ENCODE measurements around the gene HNRNPUL1. TPM values are rescaled to one million over a fixed set of nuclear protein-coding genes. Genes with fewer than 3 reads are reported as not detected.
A peak's percentile ranks its signal among the peaks of the same experiment; 100 is the strongest.

HNRNPUL1 gene
- total RNA-seq, 1 donor from 2014 or later, result 131 TPM

DNA sequence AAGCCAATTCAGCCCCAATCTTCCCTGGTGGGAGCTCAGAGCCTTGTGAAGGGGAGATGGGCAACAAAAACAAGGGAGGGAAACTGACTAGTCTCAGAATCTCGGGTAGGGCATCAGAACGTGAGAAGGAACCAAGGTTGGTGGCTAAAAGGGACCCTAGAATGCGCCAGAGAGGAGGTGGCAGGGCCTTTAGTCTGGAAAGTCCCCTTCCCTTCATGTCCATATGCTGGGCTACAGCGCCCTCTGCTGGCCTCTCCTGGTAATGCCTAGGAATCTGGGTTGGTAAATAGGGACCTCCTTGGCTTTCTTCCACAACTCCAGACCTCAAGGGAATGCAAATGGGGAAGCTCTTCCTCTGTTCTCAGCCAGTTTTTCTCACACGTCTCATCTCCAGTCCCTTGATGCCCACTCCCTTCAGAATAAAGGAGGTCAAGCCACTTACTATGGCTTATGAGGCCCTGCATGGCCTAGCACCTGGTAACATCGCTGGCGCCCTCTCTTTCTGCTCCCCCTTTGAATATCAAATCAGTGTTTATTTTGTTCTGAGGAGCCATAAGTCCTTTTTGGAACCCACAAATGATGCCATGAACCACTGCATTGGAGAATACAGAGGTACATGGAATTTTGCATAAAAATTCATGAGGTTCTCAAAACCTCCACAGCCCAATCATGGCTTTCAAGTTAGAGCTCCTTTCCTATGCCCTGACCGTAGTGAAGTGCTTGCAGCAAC lies 44.4 kb downstream of the HNRNPUL1 start:
- peak; percentile 82 for DNase-seq (ENCODE audit: low read depth)

DNA sequence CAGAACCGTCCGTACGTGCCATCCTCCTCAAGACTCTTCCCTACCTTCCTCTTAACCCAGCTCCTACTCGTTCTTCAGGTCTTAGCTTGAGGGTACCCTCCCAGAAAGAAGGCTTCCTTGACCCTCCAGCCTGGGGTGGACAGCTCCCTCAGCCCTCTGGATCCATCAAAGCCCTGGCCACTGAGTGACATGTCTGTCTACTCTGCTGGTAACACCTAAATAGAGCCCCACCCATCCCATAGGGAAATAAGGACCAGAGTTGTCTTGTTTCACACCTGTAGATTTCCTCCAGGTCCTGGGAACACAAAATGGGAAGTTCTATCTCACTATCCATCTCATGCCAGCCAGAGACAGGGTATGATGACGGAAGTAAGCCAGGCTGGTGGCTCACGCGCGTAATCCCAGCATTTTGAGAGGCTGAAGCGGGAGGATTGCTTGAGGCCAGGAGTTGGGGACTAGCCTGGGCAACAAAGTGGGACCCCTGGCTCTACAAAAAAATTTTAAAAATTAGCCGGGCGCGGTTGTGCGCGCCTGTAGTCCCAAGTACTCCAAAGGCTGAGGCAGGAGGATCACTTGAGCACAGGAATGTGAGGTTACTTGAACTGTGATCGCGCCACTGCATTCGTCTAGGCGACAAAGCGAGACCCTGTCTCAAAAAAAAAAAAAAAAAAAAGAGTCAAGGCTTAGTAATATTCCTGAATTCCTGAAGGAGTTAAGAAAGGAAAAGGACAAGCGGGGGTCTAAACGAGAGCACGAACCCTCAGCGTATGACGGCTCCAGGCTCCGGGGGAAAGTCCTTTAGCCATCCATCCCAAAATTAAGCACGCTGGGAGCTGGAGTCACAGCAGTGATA lies 45.2 kb downstream of the HNRNPUL1 start:
- peak; percentile 25 for DNase-seq (ENCODE audit: low read depth)

DNA sequence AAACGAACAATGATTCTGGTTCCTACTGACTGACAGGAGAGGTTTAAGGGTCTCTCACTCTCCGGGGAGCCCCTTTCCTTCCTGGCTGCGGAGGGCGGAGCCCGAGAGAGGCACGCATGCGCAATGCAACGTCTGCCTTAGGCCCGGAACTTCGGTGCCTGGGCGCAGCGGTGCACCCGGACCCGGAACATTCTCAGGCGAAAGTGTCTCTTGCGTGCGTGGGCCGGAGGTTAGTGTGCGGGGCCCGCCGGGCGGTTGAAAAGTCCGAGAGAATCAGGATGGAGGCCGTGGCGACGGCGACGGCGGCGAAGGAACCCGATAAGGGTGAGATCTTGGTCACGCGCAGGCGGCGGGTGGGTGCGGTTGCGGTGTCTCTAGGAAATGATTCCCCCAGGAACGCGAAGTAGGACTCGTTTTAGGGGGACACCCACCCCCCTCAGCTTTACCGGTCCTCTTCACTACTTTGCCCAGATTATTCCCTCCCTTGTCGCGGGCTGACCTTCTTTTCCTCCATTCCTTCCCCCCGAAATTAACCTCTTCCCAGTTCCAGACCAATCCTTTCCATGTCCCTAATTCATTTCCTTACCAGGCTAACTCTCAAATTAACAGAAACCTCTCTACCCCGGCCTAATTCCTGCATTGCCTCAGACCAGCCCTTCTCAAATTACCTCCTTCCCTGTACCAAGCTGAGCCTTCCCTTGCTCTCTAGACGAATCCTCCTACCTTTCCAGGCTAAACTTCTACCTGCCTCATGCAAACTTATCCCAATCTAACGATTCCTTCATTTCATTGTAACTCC lies 46.1 kb downstream of the HNRNPUL1 start, which contains the start of gene CCDC97:
CCDC97 (plus strand) TSS at position 140 of the 799 bp plus-strand sequence; CDS start at position 279, 139 bp downstream.
- DNase-seq (ENCODE audit: low read depth), result peak; percentile 62

DNA sequence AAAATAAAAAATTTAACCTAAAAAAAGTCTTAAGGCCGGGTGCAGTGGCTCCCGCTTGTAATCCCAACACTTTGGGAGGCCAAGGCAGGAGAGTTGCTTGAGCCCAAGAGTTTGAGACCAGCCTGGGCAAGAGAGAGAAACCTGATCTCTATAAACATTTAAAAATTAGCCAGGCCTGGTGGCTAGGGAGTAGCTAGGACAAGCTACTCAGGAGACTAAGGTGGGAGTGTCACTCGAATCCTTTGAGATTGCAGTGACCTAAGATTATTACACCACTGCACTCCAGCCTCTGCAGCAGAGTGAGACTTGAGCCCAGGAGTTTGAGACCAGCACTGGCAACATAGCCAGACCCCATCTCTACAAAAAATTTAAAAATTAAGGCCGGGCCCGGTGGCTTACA lies 46.9 kb downstream of the HNRNPUL1 start:
- DNase-seq (ENCODE audit: low read depth), result peak; percentile 13

DNA sequence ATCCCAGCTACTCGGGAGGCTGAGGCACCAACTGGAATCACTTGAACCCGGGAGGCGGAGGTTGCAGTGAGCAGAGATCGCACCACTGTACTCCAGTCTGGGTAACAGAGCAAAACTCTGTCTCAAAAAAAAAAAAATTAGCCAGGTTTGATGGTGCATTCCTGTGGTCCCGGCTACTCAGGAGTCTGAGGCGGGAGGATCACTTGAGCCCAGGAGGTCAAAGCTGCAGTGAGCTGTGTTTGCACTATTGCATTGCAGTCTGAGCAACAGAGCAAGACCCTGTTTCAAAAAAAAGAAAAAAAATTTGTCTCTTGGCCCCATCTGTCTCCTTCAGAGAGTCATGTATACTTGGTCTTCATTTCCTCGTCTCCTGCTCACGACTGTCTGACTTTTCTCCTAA lies 47.4 kb downstream of the HNRNPUL1 start:
- DNase-seq (ENCODE audit: low read depth), result no peak

DNA sequence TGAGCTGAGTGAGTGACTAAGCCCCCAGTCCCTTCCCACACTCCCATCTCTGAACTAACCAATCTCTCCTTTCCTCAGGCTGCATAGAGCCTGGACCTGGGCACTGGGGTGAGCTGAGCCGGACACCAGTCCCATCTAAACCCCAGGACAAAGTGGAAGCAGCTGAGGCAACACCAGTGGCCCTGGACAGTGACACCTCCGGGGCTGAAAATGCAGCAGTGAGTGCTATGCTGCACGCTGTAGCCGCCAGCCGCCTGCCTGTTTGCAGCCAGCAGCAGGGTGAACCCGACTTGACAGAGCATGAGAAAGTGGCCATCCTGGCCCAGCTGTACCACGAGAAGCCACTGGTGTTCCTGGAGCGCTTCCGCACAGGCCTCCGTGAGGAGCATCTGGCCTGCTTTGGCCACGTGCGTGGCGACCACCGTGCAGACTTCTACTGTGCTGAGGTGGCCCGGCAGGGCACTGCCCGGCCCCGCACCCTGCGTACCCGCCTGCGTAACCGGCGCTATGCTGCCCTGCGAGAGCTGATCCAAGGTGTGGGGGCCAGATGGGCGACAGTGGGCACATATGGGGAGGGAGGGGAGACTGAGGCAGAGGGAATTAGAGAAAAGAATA lies 52.2 kb downstream of the HNRNPUL1 start:
- no peak for DNase-seq (ENCODE audit: low read depth)

DNA sequence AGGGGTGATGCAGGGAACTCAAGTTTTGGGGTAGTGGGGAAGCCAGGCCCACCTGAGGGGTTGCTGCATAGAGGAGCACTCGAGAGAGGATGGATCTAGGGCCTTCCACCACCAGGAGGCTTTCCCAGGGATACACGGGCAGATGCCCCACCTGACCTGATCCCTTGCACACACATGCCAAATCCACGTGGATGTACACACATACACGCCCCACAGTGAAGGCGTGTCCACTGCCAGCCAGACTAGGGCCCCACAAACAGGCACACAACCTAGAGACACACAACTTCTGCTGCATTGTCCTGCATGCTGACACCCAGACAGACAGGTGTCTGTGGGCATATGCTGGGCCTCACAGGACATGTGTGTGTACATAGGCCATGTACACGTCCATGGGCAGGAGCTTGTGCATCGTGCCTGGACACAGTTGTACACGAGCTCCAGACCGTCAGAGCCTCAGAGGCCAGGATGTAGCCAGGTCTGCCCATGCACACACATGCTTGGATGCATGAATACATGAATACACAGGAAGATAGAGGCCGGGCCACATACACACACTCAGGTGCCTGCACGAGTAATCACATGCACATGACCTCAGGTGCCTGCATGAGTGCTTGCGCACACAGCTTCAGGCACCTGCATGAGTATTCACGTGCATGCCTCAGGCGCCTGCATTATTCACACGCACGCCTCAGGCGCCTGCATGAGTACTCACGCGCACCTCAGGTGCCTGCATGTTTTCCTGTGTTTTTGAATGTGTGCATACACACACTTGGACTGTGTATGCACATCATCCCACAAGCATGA lies 54.7 kb downstream of the HNRNPUL1 start:
- DNase-seq (ENCODE audit: low read depth), result no peak

DNA sequence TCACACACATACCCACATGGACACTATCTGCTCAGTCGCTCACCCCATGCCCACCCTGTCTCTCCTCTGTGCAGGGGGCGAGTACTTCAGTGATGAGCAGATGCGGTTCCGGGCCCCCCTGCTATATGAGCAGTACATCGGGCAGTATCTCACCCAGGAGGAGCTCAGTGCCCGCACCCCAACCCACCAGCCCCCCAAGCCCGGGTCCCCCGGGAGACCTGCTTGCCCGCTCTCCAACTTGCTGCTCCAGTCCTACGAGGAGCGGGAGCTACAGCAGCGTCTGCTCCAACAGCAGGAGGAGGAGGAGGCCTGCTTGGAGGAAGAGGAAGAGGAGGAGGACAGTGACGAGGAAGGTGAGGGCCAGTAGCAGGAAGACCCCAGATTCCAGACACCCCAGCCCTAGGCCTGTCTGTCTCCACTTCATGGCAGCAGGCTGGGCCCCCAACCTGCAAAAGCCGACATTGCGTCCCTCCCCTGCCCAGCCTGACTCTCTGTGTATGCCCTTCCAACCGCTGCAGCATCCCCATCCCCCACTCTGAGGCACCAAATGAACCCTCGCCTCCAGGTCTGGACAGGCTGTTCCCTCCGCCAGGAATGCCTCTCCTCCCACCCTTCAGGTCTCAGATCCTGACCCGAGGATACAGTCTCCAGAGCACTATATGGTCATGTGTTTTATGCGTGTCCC lies 55.5 kb downstream of the HNRNPUL1 start:
- DNase-seq (ENCODE audit: low read depth), result no peak

DNA sequence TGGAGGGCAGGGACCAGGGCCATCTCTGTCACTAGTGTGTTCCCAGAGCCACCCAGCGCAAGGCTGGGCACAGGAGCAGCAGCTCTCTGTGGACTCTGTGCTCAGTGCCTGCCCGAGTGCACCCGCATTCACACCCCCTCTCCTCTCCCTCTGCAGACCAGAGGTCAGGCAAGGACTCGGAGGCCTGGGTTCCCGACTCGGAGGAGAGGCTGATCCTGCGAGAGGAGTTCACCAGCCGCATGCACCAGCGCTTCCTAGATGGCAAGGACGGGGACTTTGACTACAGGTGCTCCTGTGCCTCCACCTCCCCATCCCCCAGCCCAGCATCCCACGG lies 56.0 kb downstream of the HNRNPUL1 start:
- DNase-seq (ENCODE audit: low read depth), result no peak

DNA sequence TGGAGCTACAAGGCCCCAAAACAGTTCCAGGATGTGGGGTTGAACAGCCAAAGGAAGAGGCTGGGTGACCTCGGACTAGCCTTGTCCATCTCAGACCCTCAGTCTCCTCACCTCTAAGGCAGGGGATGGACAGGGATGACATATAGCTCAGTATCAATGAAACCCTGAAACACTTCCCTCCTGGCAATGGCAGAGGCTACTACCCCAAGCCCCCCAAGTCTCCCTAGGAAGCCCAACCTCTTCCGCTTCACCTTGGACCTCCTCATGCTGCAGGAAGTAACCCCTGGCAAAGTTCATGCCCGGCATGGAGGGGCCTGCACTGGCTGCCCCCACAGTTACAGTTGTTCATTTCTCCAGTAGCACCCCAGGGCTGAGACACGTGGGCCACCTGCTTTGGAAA lies 56.4 kb downstream of the HNRNPUL1 start:
- no peak for DNase-seq (ENCODE audit: low read depth)

DNA sequence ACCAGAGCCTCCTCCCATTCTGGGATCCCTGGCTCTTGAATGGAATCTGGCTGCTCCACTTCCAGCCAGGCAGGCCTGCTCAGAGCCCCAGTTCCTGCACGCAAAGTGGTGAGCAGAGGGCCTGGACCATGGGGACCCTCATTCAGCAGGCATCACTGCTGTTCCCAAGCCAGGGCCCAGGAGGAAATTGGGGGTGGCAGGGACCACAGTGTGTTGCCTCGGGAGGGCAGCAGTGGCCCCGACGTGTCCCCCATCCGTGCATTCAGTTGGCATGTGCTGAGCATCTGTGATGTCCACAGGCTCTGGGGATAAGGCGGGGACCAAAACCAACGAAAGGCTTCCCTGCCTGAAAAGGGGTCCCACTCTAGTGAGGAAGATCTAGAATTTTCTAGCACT lies 57.0 kb downstream of the HNRNPUL1 start:
- no peak for DNase-seq (ENCODE audit: low read depth)

DNA sequence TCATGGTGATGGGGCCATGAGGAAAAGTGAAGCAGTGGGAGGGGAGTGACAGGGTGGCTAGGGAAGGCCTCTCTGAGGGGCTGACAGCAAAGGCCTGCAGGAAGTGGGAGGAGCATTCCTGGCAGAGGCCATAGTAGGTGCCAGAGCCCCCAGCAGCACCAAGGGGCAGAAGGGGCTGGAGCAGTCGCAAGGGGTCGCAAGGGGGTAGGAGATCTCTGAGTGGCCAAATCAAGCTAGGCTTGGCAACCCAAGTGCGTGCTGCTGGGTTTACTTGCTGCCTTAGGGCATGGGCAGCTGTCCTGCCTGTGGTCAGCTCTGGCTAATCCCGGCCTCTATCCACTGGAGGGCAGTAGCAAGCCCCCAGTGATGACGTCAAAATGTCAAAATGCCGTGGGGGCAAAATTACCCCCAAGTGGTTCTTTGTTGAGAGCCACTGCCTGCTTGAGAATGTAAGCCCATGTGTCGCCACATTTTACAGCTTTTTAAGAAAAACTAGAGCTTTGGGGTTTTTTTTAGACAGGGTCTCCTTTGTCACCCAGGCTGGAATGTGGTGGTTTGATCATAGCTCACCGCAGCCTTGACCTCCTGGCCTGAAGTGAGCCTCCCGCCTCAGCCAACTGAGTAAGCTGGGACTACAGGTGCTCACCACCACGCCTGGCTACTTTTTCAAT lies 57.6 kb downstream of the HNRNPUL1 start:
- DNase-seq (ENCODE audit: low read depth), result peak; percentile 32

DNA sequence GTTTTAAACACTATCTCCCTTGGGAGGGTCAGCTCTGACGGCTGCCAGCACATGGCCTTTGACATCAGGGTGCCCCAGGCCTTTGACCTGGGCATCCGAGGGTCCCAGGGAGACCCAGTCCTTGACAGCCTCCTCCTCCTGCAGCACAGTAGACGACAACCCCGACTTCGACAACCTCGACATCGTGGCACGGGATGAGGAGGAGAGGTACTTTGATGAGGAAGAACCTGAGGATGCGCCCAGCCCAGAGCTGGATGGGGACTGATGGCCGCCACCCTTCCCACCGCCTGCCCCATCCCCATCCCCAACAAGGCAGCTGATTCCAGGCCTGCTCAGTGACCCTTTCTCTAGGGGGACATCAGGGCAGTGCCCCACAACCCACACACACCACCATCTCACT lies 58.3 kb downstream of the HNRNPUL1 start:
- no peak for DNase-seq (ENCODE audit: low read depth)

DNA sequence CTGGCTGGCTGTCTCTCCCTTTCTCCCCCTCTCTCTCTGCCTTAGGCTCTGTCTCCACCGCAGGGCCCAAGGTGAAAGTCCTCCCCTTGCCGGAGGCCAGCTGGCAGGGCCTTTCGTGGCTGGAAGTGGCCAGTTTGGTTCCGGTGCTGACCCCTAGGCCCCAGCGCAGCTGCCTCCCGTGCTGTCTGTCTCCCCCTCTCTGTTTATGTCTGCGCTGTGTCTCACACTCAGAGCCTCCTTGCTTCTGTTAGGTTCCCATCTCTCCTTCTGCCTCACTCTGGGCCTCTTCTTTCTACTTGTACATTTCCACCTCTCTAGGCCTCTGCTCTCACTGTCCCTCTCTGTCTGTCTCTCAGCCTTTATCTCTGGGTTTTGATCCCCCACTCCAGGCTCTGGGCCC lies 58.9 kb downstream of the HNRNPUL1 start:
- DNase-seq (ENCODE audit: low read depth), result no peak

DNA sequence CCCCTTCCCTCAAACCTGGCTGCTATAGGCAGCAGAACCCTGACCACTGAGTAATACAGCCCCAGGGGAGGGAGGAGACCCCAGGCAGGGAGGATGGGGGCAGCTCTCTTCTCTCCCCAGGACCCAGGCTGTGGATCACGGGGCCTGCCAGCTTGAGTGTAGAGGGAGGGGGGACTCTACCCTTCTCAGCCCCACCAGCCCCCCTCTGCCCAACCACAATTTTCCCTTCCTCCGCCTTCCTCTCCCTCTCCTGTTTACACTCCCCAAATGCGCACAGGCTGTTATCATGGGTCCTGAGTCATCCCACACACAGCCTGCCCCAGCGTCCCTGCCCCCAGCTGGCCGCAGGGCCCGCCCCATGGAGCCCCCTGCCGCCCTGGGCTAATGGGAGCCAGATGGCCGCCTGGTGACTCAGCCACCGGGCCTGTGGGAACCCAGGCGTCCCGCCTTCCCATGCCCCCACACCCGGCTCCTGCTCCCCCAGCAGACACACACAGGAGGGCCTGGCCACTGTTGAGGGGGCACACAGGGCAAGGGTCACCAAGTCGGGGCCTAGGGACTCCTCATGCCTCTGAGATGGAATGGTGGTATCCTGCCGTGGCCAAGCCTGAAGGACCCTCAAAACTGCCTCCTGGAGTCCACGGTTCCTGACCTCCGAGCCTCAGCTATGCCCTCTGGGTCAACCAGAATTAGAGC lies 59.4 kb downstream of the HNRNPUL1 start:
- peak; percentile 71 for DNase-seq (ENCODE audit: low read depth)

DNA sequence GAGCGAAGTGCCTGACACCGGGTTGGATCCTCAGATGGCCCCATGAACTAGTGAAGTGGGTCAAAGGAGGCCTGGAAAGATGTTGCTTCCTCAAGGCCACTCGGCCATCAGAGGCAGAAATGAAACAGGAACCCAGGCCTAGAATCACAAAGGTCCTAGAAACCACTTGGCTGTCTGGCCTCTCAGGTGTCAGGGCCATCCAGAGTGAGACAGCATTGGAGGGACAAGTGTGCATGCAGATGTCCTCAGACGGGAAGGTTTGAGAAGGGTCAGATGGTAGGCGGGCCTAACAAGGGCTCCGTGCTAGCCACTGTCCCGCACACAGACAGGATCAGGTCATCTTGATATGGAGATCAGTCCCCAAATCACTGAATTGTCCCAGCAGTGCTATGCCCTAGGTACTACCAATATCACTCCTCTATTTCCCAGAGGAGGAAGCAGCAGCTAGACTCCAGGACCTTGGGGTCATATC lies 60.1 kb downstream of the HNRNPUL1 start:
- no peak for DNase-seq (ENCODE audit: low read depth)

DNA sequence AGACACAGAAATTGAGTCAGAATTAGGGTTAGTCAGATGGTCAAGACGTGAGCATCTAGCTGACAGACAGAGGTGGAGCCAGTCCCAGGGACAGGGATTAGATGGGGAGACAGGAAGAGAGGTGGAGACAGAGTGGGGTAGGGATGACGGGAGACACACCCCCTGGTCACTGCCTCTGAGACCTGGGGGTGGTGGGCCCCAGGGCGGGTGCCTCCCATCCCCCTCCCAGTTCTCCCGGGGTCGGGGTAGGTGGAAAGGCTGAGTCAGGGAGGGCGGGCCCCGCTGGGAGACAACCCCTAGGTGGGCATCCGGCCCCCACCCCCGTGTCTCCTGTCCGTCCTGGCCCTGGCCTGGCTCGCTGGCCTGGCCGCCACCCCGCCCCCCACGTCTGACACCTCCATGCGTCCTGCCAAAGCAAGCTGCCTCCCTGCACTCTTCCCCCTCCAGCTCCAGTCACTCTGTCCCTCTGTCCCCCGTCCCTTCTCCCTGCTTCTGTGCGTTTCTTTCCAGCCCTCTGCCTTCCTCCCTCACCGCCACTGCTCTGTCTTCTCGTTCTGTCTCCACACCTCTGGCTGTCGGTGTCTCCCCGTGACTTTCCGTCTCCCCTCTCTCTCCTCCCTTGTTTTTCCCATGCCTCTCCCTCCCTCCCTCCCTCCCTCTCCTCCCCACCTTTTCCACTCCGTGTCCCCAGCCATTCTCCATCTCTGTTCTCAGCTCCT lies 60.9 kb downstream of the HNRNPUL1 start:
- DNase-seq (ENCODE audit: low read depth), result peak; percentile 55

DNA sequence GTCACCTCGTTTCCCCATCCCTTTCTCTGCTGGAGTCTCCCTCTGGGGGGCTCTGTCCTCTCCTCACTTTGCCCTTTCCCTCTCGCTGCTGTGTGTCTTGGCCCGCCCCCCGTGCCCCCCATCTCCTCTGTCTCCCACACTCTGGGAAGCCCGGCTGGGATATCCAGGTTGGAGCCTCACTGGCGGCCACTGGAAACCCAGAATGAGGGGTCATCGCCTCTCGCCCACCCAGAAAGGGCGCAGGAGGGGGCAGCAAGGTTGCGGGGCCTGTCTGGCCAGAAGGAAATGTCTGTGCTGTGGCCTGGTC lies 61.4 kb downstream of the HNRNPUL1 start:
- no peak for DNase-seq (ENCODE audit: low read depth)

Measured in renal cortical epithelial cell (primary cell).